ENCODE data around the gene FADS3.

FADS3 gene
- total RNA-seq, result 12.4 to 42.6 (median 18.9) reads per million in 18 experiments

- DNase-seq, result peak; percentile 72 to 84
These were observed at the start of gene FADS3 for GRCh38 chr11:61891331-61892084. TSS of gene FADS3 (minus strand) at chr11:61891545. CDS start at chr11:61891381, 164 bp downstream.

GRCh38 chr11:61940466-61940865 lies 49.1 kb upstream of the FADS3 start:
- no peak for DNase-seq

GRCh38 chr11:61935861-61936260 lies 44.5 kb upstream of the FADS3 start:
- DNase-seq, result no peak

GRCh38 chr11:61930933-61931332 lies 39.6 kb upstream of the FADS3 start:
- DNase-seq, result no peak

- peak; percentile 26 to 34 for DNase-seq
These were observed 37.3 kb upstream of the FADS3 start for GRCh38 chr11:61928606-61929005.

GRCh38 chr11:61927501-61927900 lies 36.2 kb upstream of the FADS3 start:
- peak; percentile 63 to 84 for DNase-seq

- DNase-seq, result no peak
These were observed 34.9 kb upstream of the FADS3 start for GRCh38 chr11:61926235-61926634.

- no peak for DNase-seq
These were observed 34.4 kb upstream of the FADS3 start for GRCh38 chr11:61925736-61926135.

- no peak for DNase-seq
These were observed 32.7 kb upstream of the FADS3 start for GRCh38 chr11:61924064-61924455.

- peak; percentile 37 to 54 for DNase-seq
These were observed 32.1 kb upstream of the FADS3 start for GRCh38 chr11:61923166-61924063.

GRCh38 chr11:61922539-61922938 lies 31.2 kb upstream of the FADS3 start:
- DNase-seq, result peak; percentile 65 to 81

- DNase-seq, result no peak
These were observed 30.1 kb upstream of the FADS3 start for GRCh38 chr11:61921446-61921845.

GRCh38 chr11:61919705-61920631 lies 28.6 kb upstream of the FADS3 start:
- no peak for DNase-seq

GRCh38 chr11:61918938-61919704 lies 27.8 kb upstream of the FADS3 start:
- DNase-seq, result no peak

GRCh38 chr11:61918251-61918937 lies 27.0 kb upstream of the FADS3 start:
- DNase-seq, result no peak

- peak; percentile 7 to 34 for DNase-seq
These were observed 26.2 kb upstream of the FADS3 start, which contains the start of gene RAB3IL1 for GRCh38 chr11:61917334-61918109. TSS of gene RAB3IL1 (minus strand) at chr11:61917566. CDS start at chr11:61917367, 199 bp downstream.

- no peak for DNase-seq
These were observed 25.5 kb upstream of the FADS3 start for GRCh38 chr11:61916737-61917333.

- no peak for DNase-seq
These were observed 23.3 kb upstream of the FADS3 start for GRCh38 chr11:61914471-61915171.
